RPMI7951 (cell line): ENCODE measurements around the gene GPR173. TPM values are rescaled to one million over a fixed set of nuclear protein-coding genes. Genes with fewer than 3 reads are reported as not detected.

ENCODE experiments used
- DNase-seq: peaks from one replicate; pipeline ENCODE4 v3.0.0-alpha.2; 2012; ENCODE audit warnings: low read depth
- total RNA-seq: library from RNA; depleted of rRNA; stranded (reverse); fragments of >200 nt; shearing (Covaris generic); gene quantifications from 2 replicates; pipeline ENCODE4 v1.2.3, GENCODE V29; 2014; rRNA removed

The GPR173 gene
- total RNA-seq, 1 experiment from 2014 or later, result 1.4 TPM

GRCh38 chrX:53089224-53089842 lies 40.7 kb downstream of the GPR173 start:
- peak; percentile 66 for DNase-seq

- DNase-seq, result no peak
Observed at GRCh38 chrX:53089925-53090324, 41.3 kb downstream of the GPR173 start.

- no peak for DNase-seq
Observed at GRCh38 chrX:53091354-53091753, 42.8 kb downstream of the GPR173 start.

GRCh38 chrX:53093177-53093655 lies 44.6 kb downstream of the GPR173 start:
- peak; percentile 86 for DNase-seq

- peak; percentile 98 for DNase-seq
Observed at GRCh38 chrX:53093748-53094581, 45.4 kb downstream of the GPR173 start, which contains the start of gene KANTR. Gene KANTR, plus strand, starts transcription at chrX:53094142. Its CDS starts 30,131 bp downstream, at chrX:53124273.

GRCh38 chrX:53094582-53094905 lies 46.0 kb downstream of the GPR173 start:
- DNase-seq, result no peak

- DNase-seq, result no peak
Observed at GRCh38 chrX:53095796-53096195, 47.2 kb downstream of the GPR173 start.

- DNase-seq, result no peak
Observed at GRCh38 chrX:53114864-53115549, 66.4 kb downstream of the GPR173 start.

- no peak for DNase-seq
Observed at GRCh38 chrX:53115550-53115874, 66.9 kb downstream of the GPR173 start.

GRCh38 chrX:53116101-53116500 lies 67.5 kb downstream of the GPR173 start:
- DNase-seq, result peak; percentile 52

GRCh38 chrX:53122013-53122412 lies 73.4 kb downstream of the GPR173 start:
- no peak for DNase-seq

GRCh38 chrX:53125506-53125905 lies 76.9 kb downstream of the GPR173 start:
- no peak for DNase-seq

- DNase-seq, result no peak
Observed at GRCh38 chrX:53126377-53126776, 77.8 kb downstream of the GPR173 start.

- DNase-seq, result no peak
Observed at GRCh38 chrX:53128097-53128749, 79.6 kb downstream of the GPR173 start.

Other genes with a start within 250 kb of the GPR173 start
- gene XAGE5, start 237.5 kb upstream of the GPR173 start, total RNA-seq, result not detected in 2 replicates
- not detected in 2 replicates for gene XAGE3, start 180.7 kb upstream of the GPR173 start, total RNA-seq
- 26.6 and 28.0 TPM in 2 replicates for gene FAM156B, start 151.5 kb upstream of the GPR173 start, total RNA-seq
- 9.0 and 17.0 TPM in 2 replicates for gene FAM156A, start 90.3 kb upstream of the GPR173 start, total RNA-seq
- gene TSPYL2, start 33.6 kb downstream of the GPR173 start, total RNA-seq, result 10.0 and 10.7 TPM in 2 replicates
- gene KANTR, start 45.4 kb downstream of the GPR173 start, total RNA-seq, result 7.1 and 8.2 TPM in 2 replicates
- 67.0 and 120 TPM in 2 replicates for gene KDM5C, start 176.4 kb downstream of the GPR173 start, total RNA-seq
- gene IQSEC2, start 232.8 kb downstream of the GPR173 start, total RNA-seq, result 28.4 and 42.4 TPM in 2 replicates